ENCODE data around the gene GABBR1.
A peak's percentile ranks its signal among the peaks of the same experiment; 100 is the strongest.

GABBR1 gene

DNA sequence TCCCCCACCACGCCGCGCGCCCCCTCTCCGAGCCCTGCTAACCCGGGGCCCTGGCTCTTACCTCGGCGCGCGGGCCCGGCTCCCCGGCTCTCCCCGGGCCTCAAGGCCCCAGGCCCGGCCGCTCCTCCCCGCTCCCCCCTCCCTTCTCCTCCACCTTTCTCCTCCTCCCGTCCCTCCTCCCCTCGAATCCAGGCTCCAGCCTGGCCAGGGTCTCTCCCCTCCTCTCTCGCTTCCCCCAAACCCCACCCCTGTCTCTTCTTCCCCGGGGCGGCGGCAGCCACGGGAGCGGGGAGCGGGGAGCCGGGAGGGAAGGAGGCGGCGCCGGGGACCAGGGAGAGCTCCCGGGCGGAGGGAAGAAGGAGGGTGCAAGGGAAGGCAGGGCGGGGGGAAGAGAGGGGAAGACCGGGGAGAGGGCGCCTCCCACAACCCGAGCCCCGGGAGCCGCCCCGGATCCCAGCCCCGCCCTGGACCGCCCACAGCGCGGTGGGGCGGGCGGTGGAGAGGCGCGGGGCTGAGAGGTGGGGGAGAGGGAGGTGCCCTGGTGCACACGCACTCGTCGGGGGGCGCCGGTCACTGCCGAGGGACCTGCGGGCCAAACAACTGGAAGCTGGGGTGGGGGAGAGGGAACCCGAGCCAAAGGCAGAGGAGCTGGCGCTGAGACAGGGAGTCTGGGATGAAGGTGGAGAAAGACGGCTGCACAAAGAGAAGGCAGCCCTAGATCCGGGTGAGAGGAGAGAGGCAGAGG lies at the start of gene GABBR1:
TSS of gene GABBR1 (minus strand) at position 395 of the 745 bp plus-strand sequence. CDS start 798 bp downstream, outside the sequence.
- no peak for DNase-seq (ENCODE audit: low read depth, low spot score)
- Histone ChIP-seq H3K27ac (peak within 1 kb of the TSS; percentile 64; the same call in 1 of the 2 replicates), H3K36me3 (ENCODE audit: insufficient read depth, low read length) (no peaks in the 10 kb centered on the region)

DNA sequence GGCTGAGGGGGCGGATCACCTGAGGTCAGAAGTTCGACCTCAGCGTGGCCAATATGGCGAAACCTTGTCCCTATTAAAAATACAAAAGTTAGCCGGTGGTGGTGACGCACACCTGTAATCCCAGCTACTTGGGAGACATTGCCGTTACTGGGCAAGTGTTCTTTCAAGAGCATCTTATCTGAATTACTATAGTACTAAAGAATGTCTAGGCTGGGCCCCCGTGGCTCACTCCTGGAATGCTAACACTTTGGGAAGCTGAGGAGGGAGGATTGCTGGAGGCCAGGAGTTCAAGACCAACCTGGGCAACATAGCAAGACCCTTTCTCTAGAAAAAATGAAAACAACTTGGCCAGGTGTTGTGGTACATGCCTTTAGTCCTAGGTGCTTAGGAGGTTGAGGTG lies 48.8 kb upstream of the GABBR1 start:
- H3K4me3 ChIP-seq: no peak overlapping the region
- no peak for DNase-seq (ENCODE audit: low read depth, low spot score)
- no peaks in the 10 kb centered on the region for H3K9me3 ChIP-seq (ENCODE audit: low read depth, low read length)
- H3K27ac ChIP-seq: no peak overlapping the region
- no peak for TF ChIP-seq EZH2 (IDR thresholded peaks at IDR 0.05)
- TF ChIP-seq FOXP2 (optimal IDR thresholded peaks at IDR 0.05; ENCODE audit: control extremely low read depth, extremely low read length, insufficient read depth): no peak
- TF ChIP-seq POLR2AphosphoS5 (IDR thresholded peaks at IDR 0.05; ENCODE audit: borderline replicate concordance, low read depth, low read length): no peak
- H3K36me3 ChIP-seq (ENCODE audit: insufficient read depth, low read length): no peaks in the 10 kb centered on the region
- H3K9ac ChIP-seq (ENCODE audit: insufficient read length): no peak overlapping the region

More for the DNA sequence above, at the start of gene GABBR1:
- peak within 1 kb of the TSS; percentile 95 for H3K4me3 ChIP-seq
- peak within 1 kb of the TSS; percentile 76 for H3K9ac ChIP-seq (ENCODE audit: insufficient read length)
- TF ChIP-seq POLR2AphosphoS5 (IDR thresholded peaks at IDR 0.05; ENCODE audit: borderline replicate concordance, low read depth, low read length) (peak; percentile 79), FOXP2 (optimal IDR thresholded peaks at IDR 0.05; ENCODE audit: control extremely low read depth, extremely low read length, insufficient read depth) (no peak), EZH2 (IDR thresholded peaks at IDR 0.05) (no peak)
- no peaks in the 10 kb centered on the region for H3K9me3 ChIP-seq (ENCODE audit: low read depth, low read length)

DNA sequence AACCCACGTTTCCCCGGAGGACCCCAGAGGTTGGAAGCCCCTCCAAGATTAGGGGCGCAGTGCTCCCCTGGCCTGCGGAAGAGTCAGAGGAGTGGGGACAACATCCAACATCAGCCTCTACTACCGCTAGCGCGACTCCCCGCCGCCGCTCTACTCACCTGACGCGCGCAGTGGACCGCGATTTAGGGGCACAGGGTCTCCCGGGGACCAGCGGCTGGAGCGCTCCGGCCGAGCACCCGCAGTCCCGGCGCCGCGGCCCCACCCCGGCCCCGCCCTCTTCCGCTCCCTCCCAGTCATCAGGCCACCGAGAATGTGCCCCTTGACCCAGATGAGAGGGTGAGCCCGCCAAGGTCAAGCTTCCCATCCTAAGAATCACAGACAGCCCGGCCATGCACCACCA lies 47.9 kb upstream of the GABBR1 start, which contains the start of gene ZFP57:
TSS of gene ZFP57 (minus strand) at position 249 of the 400 bp plus-strand sequence. CDS start 4,149 bp downstream, outside the sequence.
- Histone ChIP-seq H3K36me3 (ENCODE audit: insufficient read depth, low read length) (no peaks in the 10 kb centered on the region), H3K9me3 (ENCODE audit: low read depth, low read length) (no peaks in the 10 kb centered on the region), H3K4me3 (no peak within 1 kb of the TSS), H3K27ac (no peak within 1 kb of the TSS), H3K9ac (ENCODE audit: insufficient read length) (no peak within 1 kb of the TSS)
- TF ChIP-seq FOXP2 (optimal IDR thresholded peaks at IDR 0.05; ENCODE audit: control extremely low read depth, extremely low read length, insufficient read depth): no peak
- TF ChIP-seq EZH2 (IDR thresholded peaks at IDR 0.05): no peak
- no peak for TF ChIP-seq POLR2AphosphoS5 (IDR thresholded peaks at IDR 0.05; ENCODE audit: borderline replicate concordance, low read depth, low read length)
- DNase-seq (ENCODE audit: low read depth, low spot score): no peak

DNA sequence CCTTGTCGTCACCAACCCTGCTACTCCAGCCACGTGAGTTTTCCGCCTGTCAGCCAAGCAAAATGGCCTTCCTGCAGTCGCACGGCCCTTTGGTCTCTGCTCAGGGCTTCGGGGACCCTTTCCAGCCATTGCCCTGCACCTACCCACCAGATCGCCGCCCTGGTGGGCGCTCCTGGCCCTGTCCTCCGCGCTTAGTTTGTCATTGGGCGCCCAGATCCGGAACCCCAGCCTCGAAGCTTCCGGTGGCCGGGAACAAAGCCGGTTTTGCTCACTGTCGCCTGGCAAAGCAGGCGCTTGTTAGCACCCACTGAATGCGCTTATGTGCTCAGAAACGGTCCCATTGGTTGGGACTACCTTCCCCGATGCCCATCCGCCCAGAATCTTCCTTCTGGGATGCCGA lies 47.4 kb upstream of the GABBR1 start:
- no peak for TF ChIP-seq FOXP2 (optimal IDR thresholded peaks at IDR 0.05; ENCODE audit: control extremely low read depth, extremely low read length, insufficient read depth)
- TF ChIP-seq EZH2 (IDR thresholded peaks at IDR 0.05): no peak
- TF ChIP-seq POLR2AphosphoS5 (IDR thresholded peaks at IDR 0.05; ENCODE audit: borderline replicate concordance, low read depth, low read length): no peak
- Histone ChIP-seq H3K4me3 (no peak overlapping the region), H3K9ac (ENCODE audit: insufficient read length) (no peak overlapping the region), H3K36me3 (ENCODE audit: insufficient read depth, low read length) (no peaks in the 10 kb centered on the region), H3K27ac (no peak overlapping the region), H3K9me3 (ENCODE audit: low read depth, low read length) (no peaks in the 10 kb centered on the region)
- no peak for DNase-seq (ENCODE audit: low read depth, low spot score)

DNA sequence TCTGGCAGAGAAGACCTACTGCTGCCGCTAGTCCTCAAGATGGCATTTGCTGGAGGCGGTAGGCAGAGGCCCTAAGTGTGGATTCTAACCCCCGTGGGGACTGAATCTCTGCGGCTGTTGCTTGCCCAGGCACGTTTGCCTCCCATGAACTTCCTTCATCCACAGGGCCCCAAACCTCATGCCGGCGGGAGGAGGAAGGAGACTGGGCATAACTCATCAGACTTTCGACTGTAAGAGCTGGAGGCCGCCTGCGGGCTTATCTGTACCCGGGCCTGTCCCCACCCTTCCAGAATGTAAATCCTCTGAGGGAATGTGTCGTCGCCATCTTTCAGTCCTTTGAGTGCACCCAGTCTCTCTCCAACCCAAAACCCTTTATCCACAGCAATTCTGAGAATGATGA lies 47.0 kb upstream of the GABBR1 start:
- DNase-seq (ENCODE audit: low read depth, low spot score): no peak
- Histone ChIP-seq H3K4me3 (no peak overlapping the region), H3K36me3 (ENCODE audit: insufficient read depth, low read length) (no peaks in the 10 kb centered on the region), H3K27ac (no peak overlapping the region), H3K9me3 (ENCODE audit: low read depth, low read length) (no peaks in the 10 kb centered on the region), H3K9ac (ENCODE audit: insufficient read length) (no peak overlapping the region)
- TF ChIP-seq EZH2 (IDR thresholded peaks at IDR 0.05) (no peak), FOXP2 (optimal IDR thresholded peaks at IDR 0.05; ENCODE audit: control extremely low read depth, extremely low read length, insufficient read depth) (no peak), POLR2AphosphoS5 (IDR thresholded peaks at IDR 0.05; ENCODE audit: borderline replicate concordance, low read depth, low read length) (no peak)

DNA sequence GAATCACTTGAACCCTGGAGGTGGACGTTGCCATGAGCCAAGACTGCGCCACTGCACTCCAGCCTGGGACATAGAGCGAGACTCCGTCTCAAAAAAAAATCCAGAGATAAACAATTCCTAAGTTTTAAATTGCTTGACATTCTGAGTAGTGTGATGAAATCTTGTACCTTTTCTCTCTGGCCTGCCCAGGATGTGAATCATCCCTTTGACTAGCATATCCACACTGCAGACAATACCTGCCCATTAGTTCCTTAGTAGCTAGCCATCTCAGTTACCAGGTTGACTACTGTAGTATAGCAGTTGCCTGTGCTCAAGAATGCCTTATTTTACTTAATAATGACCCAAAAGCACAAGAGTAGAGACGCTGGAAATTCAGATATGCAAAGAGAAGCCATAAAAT lies 45.1 kb upstream of the GABBR1 start:
- Histone ChIP-seq H3K4me3 (no peak overlapping the region), H3K27ac (no peak overlapping the region), H3K9me3 (ENCODE audit: low read depth, low read length) (no peaks in the 10 kb centered on the region), H3K9ac (ENCODE audit: insufficient read length) (no peak overlapping the region), H3K36me3 (ENCODE audit: insufficient read depth, low read length) (no peaks in the 10 kb centered on the region)
- no peak for TF ChIP-seq EZH2 (IDR thresholded peaks at IDR 0.05)
- no peak for TF ChIP-seq POLR2AphosphoS5 (IDR thresholded peaks at IDR 0.05; ENCODE audit: borderline replicate concordance, low read depth, low read length)
- no peak for TF ChIP-seq FOXP2 (optimal IDR thresholded peaks at IDR 0.05; ENCODE audit: control extremely low read depth, extremely low read length, insufficient read depth)
- no peak for DNase-seq (ENCODE audit: low read depth, low spot score)

- Histone ChIP-seq H3K36me3 (ENCODE audit: insufficient read depth, low read length) (no peaks in the 10 kb centered on the region), H3K9ac (ENCODE audit: insufficient read length) (no peak overlapping the region), H3K4me3 (no peak overlapping the region), H3K9me3 (ENCODE audit: low read depth, low read length) (no peaks in the 10 kb centered on the region), H3K27ac (no peak overlapping the region)
- no peak for DNase-seq (ENCODE audit: low read depth, low spot score)
- TF ChIP-seq POLR2AphosphoS5 (IDR thresholded peaks at IDR 0.05; ENCODE audit: borderline replicate concordance, low read depth, low read length) (no peak), EZH2 (IDR thresholded peaks at IDR 0.05) (no peak), FOXP2 (optimal IDR thresholded peaks at IDR 0.05; ENCODE audit: control extremely low read depth, extremely low read length, insufficient read depth) (no peak)
Observed at GRCh38 chr6:29676981-29677601, 44.1 kb upstream of the GABBR1 start.

DNA sequence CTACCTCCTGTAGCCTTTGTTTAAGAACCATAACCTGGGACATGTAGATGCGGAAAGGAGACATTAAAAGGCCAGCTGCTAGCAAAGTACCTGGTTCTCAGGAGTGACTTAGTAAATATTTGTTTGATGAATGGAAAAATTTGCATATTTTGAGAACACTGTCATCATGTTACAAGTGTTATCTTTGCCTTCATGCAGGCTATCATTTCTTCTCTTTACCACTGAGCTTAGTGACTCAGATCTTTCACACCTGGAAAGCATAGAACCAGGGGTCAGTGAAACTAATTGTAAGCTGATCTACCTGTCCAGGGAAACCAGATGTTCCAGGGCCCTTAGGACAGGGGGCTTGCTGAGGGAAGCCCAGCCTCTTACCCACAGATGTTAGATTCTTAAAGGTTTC lies 42.6 kb upstream of the GABBR1 start:
- H3K9ac ChIP-seq (ENCODE audit: insufficient read length): no peak overlapping the region
- H3K4me3 ChIP-seq: no peak overlapping the region
- H3K27ac ChIP-seq: no peak overlapping the region
- DNase-seq (ENCODE audit: low read depth, low spot score): no peak
- H3K9me3 ChIP-seq (ENCODE audit: low read depth, low read length): no peaks in the 10 kb centered on the region
- no peaks in the 10 kb centered on the region for H3K36me3 ChIP-seq (ENCODE audit: insufficient read depth, low read length)
- TF ChIP-seq FOXP2 (optimal IDR thresholded peaks at IDR 0.05; ENCODE audit: control extremely low read depth, extremely low read length, insufficient read depth): no peak
- no peak for TF ChIP-seq POLR2AphosphoS5 (IDR thresholded peaks at IDR 0.05; ENCODE audit: borderline replicate concordance, low read depth, low read length)
- TF ChIP-seq EZH2 (IDR thresholded peaks at IDR 0.05): no peak

Data from SK-N-MC (cell line).